HepG2 (cell line): Measurements from ENCODE around the gene MYH15. TPM values are rescaled to one million over a fixed set of nuclear protein-coding genes. Genes with fewer than 3 reads are reported as not detected.

ENCODE experiments used
- ATAC-seq: fragments of 200-7000 bp; cut with Tn5 transposase; 3 replicates; pipeline ENCODE4 v1.9.1; 2020; ENCODE audit warnings: mild to moderate bottlenecking, moderate library complexity
- BruUV-seq: library from RNA; stranded (reverse); fragments of 400-500 nt; replicated peaks from 2 replicates; lab custom pipeline; 2021; lab: Mats Ljungman, UMichigan
- CTCF ChIA-PET: fragments of 300-600 bp; formaldehyde crosslinking; extraction: SDS; loops from one replicate; lab custom pipeline; 2021; ENCODE audit warnings: low total read pairs, inconsistent platforms, low intra/inter-chr PET ratio; lab: Yijun Ruan, JAX
- POLR2A ChIA-PET: fragments of 350-600 bp; sonication (Branson Sonifier 250); formaldehyde crosslinking; loops from one replicate; lab custom pipeline; 2020; ENCODE audit warnings: antibody characterized with exemption, inconsistent platforms; lab: Yijun Ruan, JAX
- DNase-seq: peaks from one replicate; pipeline ENCODE4 v3.0.0-alpha.2; 2015; ENCODE audit warnings: low spot score
- FAIRE-seq: peaks from 3 replicates; lab custom pipeline; 2011; peaks lifted over from hg19 to GRCh38; lab: Jason Lieb, UNC
- H2AFZ ChIP-seq: one replicate; pipeline ENCODE4 v1.6.1; 2011; ENCODE audit warnings: low read length, inconsistent platforms
- H3K27ac ChIP-seq: fragments of 300-600 bp; 3 replicates; pipeline ENCODE4 v1.8.0; 2011; ENCODE audit warnings: mixed run types, mild to moderate bottlenecking, mixed read lengths, low read length, inconsistent platforms; ENCODE audit not compliant: insufficient read depth; ENCODE audit errors: extremely low read length
- H3K27me3 ChIP-seq, 2 experiments: fragments of 200-600 bp in 1 of 2; 2 replicates in 1 of 2; 3 replicates in 1 of 2; pipeline versions ENCODE4 v1.6.0 to v1.8.0; 2011; ENCODE audit warnings: low read length in 2 of 2, mild to moderate bottlenecking in 2 of 2, moderate library complexity in 2 of 2, inconsistent platforms in 1 of 2; ENCODE audit not compliant: insufficient read depth in 2 of 2, control insufficient read depth in 1 of 2
- H3K36me3 ChIP-seq, 2 experiments: fragments of 200-600 bp in 1 of 2; replicated peaks in 1 of 2; 2 replicates in 1 of 2; 3 replicates in 1 of 2; pipeline versions ENCODE4 v1.5.1 to v1.8.0; 2011; ENCODE audit warnings: low read length in 2 of 2, inconsistent platforms in 1 of 2; ENCODE audit not compliant: insufficient read depth in 2 of 2, control insufficient read depth in 1 of 2
- H3K4me1 ChIP-seq: 2 replicates; pipeline ENCODE4 v1.5.1; 2012; ENCODE audit warnings: low read length, inconsistent platforms; ENCODE audit not compliant: insufficient read depth
- H3K4me2 ChIP-seq: 2 replicates; pipeline ENCODE4 v1.6.0; 2011; ENCODE audit warnings: low read depth, low read length, inconsistent platforms
- H3K4me3 ChIP-seq, 3 experiments: fragments of 200-600 bp in 1 of 3; sonication (generic), shearing (Covaris generic) in 1 of 3; replicated peaks in 1 of 3; 2 replicates each; pipeline ENCODE4 v1.5.1; 2011 to 2016; ENCODE audit warnings: low read length in 3 of 3, inconsistent platforms in 2 of 3, low read depth in 2 of 3, mild to moderate bottlenecking in 2 of 3, control low read depth in 1 of 3, mixed read lengths in 1 of 3; ENCODE audit not compliant: insufficient read depth in 1 of 3
- H3K79me2 ChIP-seq: one replicate; pipeline ENCODE4 v1.6.1; 2011; ENCODE audit warnings: low read length, inconsistent platforms; ENCODE audit not compliant: insufficient read depth
- H3K9ac ChIP-seq: 2 replicates; pipeline ENCODE4 v1.6.0; 2011; ENCODE audit warnings: mild to moderate bottlenecking, low read depth, low read length, inconsistent platforms; ENCODE audit not compliant: insufficient read depth
- H3K9me3 ChIP-seq: 2 replicates; pipeline ENCODE4 v1.5.1; 2012; ENCODE audit warnings: mild to moderate bottlenecking, low read length
- H4K20me1 ChIP-seq: 2 replicates; pipeline ENCODE4 v1.6.0; 2011; ENCODE audit warnings: inconsistent platforms, mild to moderate bottlenecking, low read length, moderate library complexity; ENCODE audit not compliant: insufficient read depth
- HNF4A ChIP-seq: sonication (generic); formaldehyde crosslinking; IDR thresholded peaks from 2 replicates; pipeline ENCODE4 v1.4.0; 2020; ENCODE audit warnings: missing genetic modification reagents
- KLF16 ChIP-seq, 2 experiments: sonication (generic) in 1 of 2; formaldehyde crosslinking in 1 of 2; IDR thresholded peaks; 2 replicates each; pipeline versions ENCODE4 v1.6.1 to v1.8.0; 2016 to 2023; ENCODE audit warnings: missing genetic modification reagents in 2 of 2, missing compliant biosample characterization in 1 of 2
- MLXIP ChIP-seq: sonication (generic); formaldehyde crosslinking; IDR thresholded peaks from 2 replicates; pipeline ENCODE4 v1.9.0; 2021; ENCODE audit warnings: missing genetic modification reagents, borderline replicate concordance
- NCOA2 ChIP-seq: sonication (generic); formaldehyde crosslinking; IDR thresholded peaks from 2 replicates; pipeline ENCODE4 v1.8.0; 2022; ENCODE audit warnings: inconsistent platforms
- NR2F6 ChIP-seq, 2 experiments: IDR thresholded peaks; 2 replicates each; pipeline ENCODE4 v1.6.1; 2016; ENCODE audit warnings: antibody characterized with exemption in 1 of 2, mild to moderate bottlenecking in 1 of 2
- RFXANK ChIP-seq: IDR thresholded peaks from 2 replicates; pipeline ENCODE4 v1.6.1; 2016
- ZFP90 ChIP-seq: sonication (generic); formaldehyde crosslinking; IDR thresholded peaks from 2 replicates; pipeline ENCODE4 v1.8.0; 2022; ENCODE audit warnings: missing genetic modification reagents, mild to moderate bottlenecking, inconsistent platforms, borderline replicate concordance
- ZFP91 ChIP-seq: sonication (generic); formaldehyde crosslinking; IDR thresholded peaks from 2 replicates; pipeline ENCODE4 v1.9.0; 2022; ENCODE audit warnings: missing genetic modification reagents, mild to moderate bottlenecking, borderline replicate concordance
- ZNF430 ChIP-seq: sonication (generic); formaldehyde crosslinking; IDR thresholded peaks from 2 replicates; pipeline ENCODE4 v1.9.0; 2021; ENCODE audit warnings: mild to moderate bottlenecking, missing genetic modification reagents
- ZNF431 ChIP-seq: sonication (generic); formaldehyde crosslinking; IDR thresholded peaks from 2 replicates; pipeline ENCODE4 v1.9.0; 2022; ENCODE audit warnings: missing genetic modification reagents, low read depth, mild to moderate bottlenecking, borderline replicate concordance
- ZNF609 ChIP-seq: sonication (generic); formaldehyde crosslinking; IDR thresholded peaks from 2 replicates; pipeline ENCODE4 v1.4.0; 2020; ENCODE audit warnings: mild to moderate bottlenecking, missing genetic modification reagents, borderline replicate concordance
- WGBS: methylation state at CpG from one replicate; pipeline ENCODE4 v1.1.6; 2017; ENCODE audit warnings: low lambda C conversion rate; 5-methylcytosine and 5-hydroxymethylcytosine counted together
- in situ Hi-C: cut with HindIII; loops from 2 replicates; pipeline ENCODE4 v1.10.0; 2017; ENCODE audit warnings: low pct_unique_long_range_greater_than_20kb; ENCODE audit not compliant: extremely low pct_ligation_motif_present
- intact Hi-C: fragments of 100-400 bp; cut with micrococcal nuclease; formaldehyde crosslinking; loops from one replicate; pipeline ENCODE4 v1.10.0; 2022; ENCODE audit not compliant: unreplicated experiment
- polyA plus RNA-seq, 8 experiments: library from polyadenylated mRNA; depleted of rRNA in 3 of 8; stranded (reverse) in 7 of 8; unstranded in 1 of 8; fragments of >200 nt; fragmentation: Illumina TruSeq in 4 of 8; extraction: Trizol in 4 of 8; gene quantifications; 2 replicates each; pipeline versions ENCODE4 v1.2.1 to v1.2.3, GENCODE V29; 2011 to 2016; ENCODE audit warnings: low read depth in 4 of 8, missing spikeins in 1 of 8, mixed read lengths in 1 of 8; ENCODE audit not compliant: insufficient read depth in 1 of 8
- total RNA-seq, 5 experiments: library from RNA; depleted of rRNA; stranded (reverse); fragments of >200 nt; fragmentation: Illumina TruSeq; extraction: Trizol; gene quantifications; 2 replicates each; pipeline ENCODE4 v1.2.3, GENCODE V29; 2016; ENCODE audit warnings: low read depth in 1 of 5

The MYH15 gene
- total and polyA plus RNA-seq, 2 of the 13 experiments (the other 11 are each of a cell fraction or from before 2014, with no cell fraction given): 0.03 to 0.09 TPM

- Histone ChIP-seq H3K9ac (no peak overlapping the region), H3K4me2 (no peak overlapping the region), H3K79me2 (no peaks in the 10 kb centered on the region), H3K4me1 (peaks cover 8% of the 10 kb centered on the region), H3K27me3 (peaks cover 0 to 4% of the 10 kb centered on the region in 2 experiments; a peak in 2 of 5 replicates), H3K27ac (no peak overlapping the region), H4K20me1 (no peaks in the 10 kb centered on the region), H2AFZ (no peak overlapping the region), H3K9me3 (no peaks in the 10 kb centered on the region), H3K4me3 (no peak overlapping the region), H3K36me3 (no peaks in the 10 kb centered on the region)
- POLR2A ChIA-PET: no interaction called here
- FAIRE-seq (no peak), DNase-seq (no peak), ATAC-seq (no peak)
- no peak for TF ChIP-seq MLXIP (CRISPR knock-in tag)
- TF ChIP-seq ZNF609: no peak
- no peak for TF ChIP-seq NR2F6 (IDR thresholded peaks at IDR 0.05)
- TF ChIP-seq NR2F6 (CRISPR knock-in tag; IDR thresholded peaks at IDR 0.05): no peak
- no peak for TF ChIP-seq RFXANK (CRISPR knock-in tag)
- no peak for TF ChIP-seq HNF4A (CRISPR knock-in tag)
- TF ChIP-seq KLF16 (CRISPR knock-in tag; IDR thresholded peaks at IDR 0.05): no peak
- TF ChIP-seq ZNF431 (CRISPR knock-in tag): no peak
- no peak for TF ChIP-seq NCOA2 (CRISPR knock-in tag)
- TF ChIP-seq ZFP91 (CRISPR knock-in tag): no peak
- TF ChIP-seq ZNF430: no peak
- TF ChIP-seq ZFP90 (CRISPR knock-in tag): no peak
- in situ Hi-C loops: no loop called here
- intact Hi-C loops: no loop called here
- BruUV-seq: no TSS peak
- WGBS: 77% methylated on average over 2 of the region's 11 CpGs
- CTCF ChIA-PET: no interaction called here
Observed at GRCh38 chr3:108410531-108410984, 99.8 kb downstream of the MYH15 start.
